Glutamatergic neuron (in vitro differentiated cells): ENCODE data around the gene SKIC2. TPM values are rescaled to one million over a fixed set of nuclear protein-coding genes. Genes with fewer than 3 reads are reported as not detected.
"Not testable (repeated sequence)": the region's sequence is repeated elsewhere in the genome, so short reads cannot be mapped to it uniquely, and the experiment has no call there.

Experiments
- DNase-seq: peaks from one replicate; pipeline ENCODE4 v3.0.0; 2022
- H3K27ac Mint-ChIP-seq: one replicate; pipeline ENCODE4 v1.8.0; 2020; ENCODE audit warnings: mild to moderate bottlenecking, mixed read lengths, inconsistent platforms; ENCODE audit not compliant: unreplicated experiment
- H3K27me3 Mint-ChIP-seq: one replicate; pipeline ENCODE4 v1.8.0; 2020; ENCODE audit warnings: mild to moderate bottlenecking, moderate library complexity, mixed read lengths, inconsistent platforms; ENCODE audit not compliant: unreplicated experiment
- H3K36me3 Mint-ChIP-seq: one replicate; pipeline ENCODE4 v1.8.0; 2020; ENCODE audit warnings: mild to moderate bottlenecking, mixed read lengths, inconsistent platforms; ENCODE audit not compliant: unreplicated experiment
- H3K4me1 Mint-ChIP-seq: one replicate; pipeline ENCODE4 v1.8.0; 2020; ENCODE audit warnings: mild to moderate bottlenecking, low read depth, mixed read lengths, inconsistent platforms; ENCODE audit not compliant: unreplicated experiment
- H3K4me3 Mint-ChIP-seq: one replicate; pipeline ENCODE4 v1.8.0; 2020; ENCODE audit warnings: mild to moderate bottlenecking, mixed read lengths, inconsistent platforms; ENCODE audit not compliant: unreplicated experiment
- H3K9me3 Mint-ChIP-seq: one replicate; pipeline ENCODE4 v1.8.0; 2020; ENCODE audit warnings: mild to moderate bottlenecking, moderate library complexity, mixed read lengths, inconsistent platforms; ENCODE audit not compliant: unreplicated experiment
- CTCF ChIP-seq: fragments of 200-600 bp; sonication (generic); IDR thresholded peaks from one replicate; pipeline ENCODE4 v1.5.0; 2021; ENCODE audit not compliant: partially characterized antibody, unreplicated experiment
- total RNA-seq: library from RNA; stranded (reverse); fragmentation: NEBNext Ultra II Directional; extraction: Animal tissue kit (Norgen Biotek cat#: 25700); gene quantifications from one replicate; pipeline ENCODE4 v1.2.1, GENCODE V29; 2021; ENCODE audit not compliant: unreplicated experiment

SKIC2 gene
- total RNA-seq, 1 donor from 2014 or later, result 109 TPM

DNA sequence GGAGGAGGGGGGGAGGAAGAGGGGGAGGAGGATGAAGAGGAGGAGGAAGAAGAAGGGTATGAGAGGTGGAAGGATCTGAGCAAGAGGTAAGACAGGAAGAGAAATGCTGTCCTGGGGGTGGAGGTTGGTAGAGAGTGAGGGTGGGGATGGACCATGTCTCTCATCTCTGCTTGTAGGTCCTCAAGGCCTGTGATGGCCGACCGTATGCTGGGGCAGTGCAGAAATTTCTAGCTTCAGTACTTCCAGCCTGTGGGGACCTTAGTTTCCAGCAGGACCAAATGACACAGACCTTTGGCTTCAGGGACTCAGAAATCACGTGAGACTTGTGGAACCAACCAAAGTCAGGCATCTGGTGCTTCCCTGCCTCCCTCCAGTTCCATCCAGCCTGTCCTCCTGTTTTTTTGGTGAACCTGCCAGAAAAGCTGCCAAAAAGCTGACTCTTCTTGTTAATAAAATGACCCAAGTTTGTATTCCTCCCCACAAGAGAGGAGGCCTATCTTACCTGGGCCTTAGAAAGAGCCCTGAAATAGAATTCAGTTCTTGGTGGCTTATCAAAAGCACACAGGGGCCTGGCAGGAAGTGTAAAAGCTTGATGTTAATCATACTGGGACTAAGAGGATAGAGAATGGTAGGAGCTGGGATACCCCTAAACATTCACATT lies 20.4 kb downstream of the SKIC2 start:
- no peaks in the 10 kb centered on the region for H3K27me3 Mint-ChIP-seq
- H3K9me3 Mint-ChIP-seq, result peaks cover 3% of the 10 kb centered on the region
- no peak for DNase-seq
- no peak overlapping the region for H3K4me3 Mint-ChIP-seq
- no peak for TF ChIP-seq CTCF
- H3K4me1 Mint-ChIP-seq, result no peaks in the 10 kb centered on the region
- H3K36me3 Mint-ChIP-seq, result no peaks in the 10 kb centered on the region
- no peak overlapping the region for H3K27ac Mint-ChIP-seq

DNA sequence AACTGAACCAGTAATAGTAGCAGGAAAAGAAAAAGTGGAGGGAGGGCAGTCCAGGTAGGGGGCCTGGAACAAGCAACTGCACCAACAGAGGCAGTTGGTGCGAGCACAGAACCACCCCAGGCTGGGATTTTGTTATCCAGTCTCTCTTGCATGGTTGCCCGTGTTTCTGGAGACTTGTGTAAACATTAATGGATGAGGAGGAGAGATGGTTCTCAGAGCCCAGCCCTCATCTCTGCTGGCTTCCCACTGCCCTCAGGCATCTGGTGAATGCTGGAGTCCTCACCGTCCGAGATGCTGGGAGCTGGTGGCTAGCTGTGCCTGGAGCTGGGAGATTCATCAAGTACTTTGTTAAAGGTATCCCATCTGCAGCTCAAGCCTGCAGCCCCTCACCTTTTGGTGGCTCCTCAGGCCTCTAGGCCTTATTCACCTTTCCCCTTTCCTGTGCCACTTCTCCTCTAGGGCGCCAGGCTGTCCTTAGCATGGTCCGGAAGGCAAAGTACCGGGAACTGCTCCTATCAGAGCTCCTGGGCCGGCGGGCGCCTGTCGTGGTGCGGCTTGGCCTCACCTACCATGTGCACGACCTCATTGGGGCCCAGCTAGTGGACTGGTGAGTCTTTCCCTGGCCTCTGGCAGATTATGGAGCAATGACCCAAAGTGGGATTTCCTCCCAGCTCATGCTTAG lies 21.4 kb downstream of the SKIC2 start:
- H3K36me3 Mint-ChIP-seq, DNase-seq, H3K4me1 Mint-ChIP-seq, H3K27ac Mint-ChIP-seq, H3K9me3 Mint-ChIP-seq, H3K27me3 Mint-ChIP-seq, H3K4me3 Mint-ChIP-seq: not testable (repeated sequence)

DNA sequence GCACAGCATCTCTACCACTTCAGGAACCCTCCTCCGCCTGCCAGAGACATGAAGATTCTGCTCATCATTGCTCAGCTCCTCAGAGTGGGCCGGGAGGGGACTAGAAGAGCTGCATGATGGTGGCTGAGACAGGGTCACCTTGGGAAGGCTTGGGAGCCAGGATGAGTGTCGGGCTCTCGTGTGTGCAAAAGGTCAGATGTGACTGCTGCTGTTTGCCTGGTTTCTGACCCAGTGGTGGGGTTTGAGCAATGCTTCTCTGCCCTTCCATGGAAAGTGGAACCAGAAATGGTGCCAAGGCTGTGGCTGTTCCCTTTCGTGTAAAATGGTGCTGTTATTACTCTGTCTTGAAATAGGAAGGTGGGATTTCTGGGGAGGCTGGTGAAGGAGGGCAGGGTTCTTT lies 22.0 kb downstream of the SKIC2 start:
- H3K9me3 Mint-ChIP-seq, H3K36me3 Mint-ChIP-seq, H3K27ac Mint-ChIP-seq: not testable (repeated sequence)

GRCh38 chr6:31981744-31982143 lies 22.8 kb downstream of the SKIC2 start, which contains the start of gene C4A:
Gene C4A (plus strand): TSS chr6:31982057. CDS start chr6:31982108, 51 bp downstream.
- not testable (repeated sequence) for H3K36me3 Mint-ChIP-seq, H3K27me3 Mint-ChIP-seq, H3K4me3 Mint-ChIP-seq, DNase-seq, H3K9me3 Mint-ChIP-seq, H3K4me1 Mint-ChIP-seq, H3K27ac Mint-ChIP-seq

More for the DNA sequence above, 22.0 kb downstream of the SKIC2 start:
- DNase-seq, H3K4me3 Mint-ChIP-seq, H3K27me3 Mint-ChIP-seq, H3K4me1 Mint-ChIP-seq: not testable (repeated sequence)

GRCh38 chr6:31989363-31989762 lies 30.4 kb downstream of the SKIC2 start:
- not testable (repeated sequence) for H3K9me3 Mint-ChIP-seq, H3K4me1 Mint-ChIP-seq, DNase-seq, H3K4me3 Mint-ChIP-seq, H3K27me3 Mint-ChIP-seq, H3K27ac Mint-ChIP-seq, H3K36me3 Mint-ChIP-seq

GRCh38 chr6:31994421-31994820 lies 35.4 kb downstream of the SKIC2 start:
- not testable (repeated sequence) for H3K27me3 Mint-ChIP-seq, H3K36me3 Mint-ChIP-seq, H3K27ac Mint-ChIP-seq, H3K9me3 Mint-ChIP-seq, H3K4me1 Mint-ChIP-seq, H3K4me3 Mint-ChIP-seq, DNase-seq

DNA sequence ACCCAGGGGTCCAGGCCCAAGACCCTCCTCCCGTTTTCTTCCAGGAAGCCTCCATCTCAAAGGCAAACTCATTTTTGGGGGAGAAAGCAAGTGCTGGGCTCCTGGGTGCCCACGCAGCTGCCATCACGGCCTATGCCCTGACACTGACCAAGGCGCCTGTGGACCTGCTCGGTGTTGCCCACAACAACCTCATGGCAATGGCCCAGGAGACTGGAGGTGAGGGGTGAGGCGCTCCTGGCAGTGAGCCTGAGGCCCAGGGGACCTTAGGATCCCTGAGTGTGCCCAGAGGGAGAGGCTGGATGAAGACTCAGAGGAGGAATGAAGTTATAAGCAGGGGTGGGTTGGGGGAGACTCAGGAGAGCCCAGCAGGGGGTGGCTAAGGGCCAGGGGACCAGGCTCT lies 37.4 kb downstream of the SKIC2 start:
- H3K4me1 Mint-ChIP-seq, H3K27ac Mint-ChIP-seq, H3K36me3 Mint-ChIP-seq, DNase-seq, H3K9me3 Mint-ChIP-seq, H3K4me3 Mint-ChIP-seq, H3K27me3 Mint-ChIP-seq: not testable (repeated sequence)

- not testable (repeated sequence) for H3K27me3 Mint-ChIP-seq, H3K36me3 Mint-ChIP-seq, DNase-seq, H3K4me3 Mint-ChIP-seq, H3K4me1 Mint-ChIP-seq, H3K27ac Mint-ChIP-seq, H3K9me3 Mint-ChIP-seq
Observed at GRCh38 chr6:32002546-32003268, 43.7 kb downstream of the SKIC2 start.

DNA sequence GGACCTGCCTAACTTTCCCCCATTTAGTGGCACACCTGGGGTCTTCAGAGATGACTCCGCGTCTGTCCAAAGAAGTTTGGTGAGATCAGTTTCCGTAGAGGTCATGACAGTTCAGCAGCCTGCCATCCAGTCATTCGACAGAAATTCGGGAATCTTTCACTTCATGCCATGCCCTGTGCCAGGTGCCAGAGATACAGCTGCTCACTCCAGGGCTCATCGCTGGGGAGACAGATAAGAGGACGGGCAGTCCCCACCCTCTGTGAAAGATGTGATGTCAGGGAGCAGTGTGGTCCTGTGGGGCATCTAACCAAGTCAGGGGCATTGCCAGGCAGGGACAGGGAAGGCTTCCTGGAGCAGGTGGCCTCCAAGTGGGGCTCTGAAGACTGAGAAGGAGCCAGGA lies 44.3 kb downstream of the SKIC2 start:
- not testable (repeated sequence) for H3K36me3 Mint-ChIP-seq, H3K27me3 Mint-ChIP-seq, H3K4me3 Mint-ChIP-seq, H3K4me1 Mint-ChIP-seq, DNase-seq, H3K27ac Mint-ChIP-seq, H3K9me3 Mint-ChIP-seq

DNA sequence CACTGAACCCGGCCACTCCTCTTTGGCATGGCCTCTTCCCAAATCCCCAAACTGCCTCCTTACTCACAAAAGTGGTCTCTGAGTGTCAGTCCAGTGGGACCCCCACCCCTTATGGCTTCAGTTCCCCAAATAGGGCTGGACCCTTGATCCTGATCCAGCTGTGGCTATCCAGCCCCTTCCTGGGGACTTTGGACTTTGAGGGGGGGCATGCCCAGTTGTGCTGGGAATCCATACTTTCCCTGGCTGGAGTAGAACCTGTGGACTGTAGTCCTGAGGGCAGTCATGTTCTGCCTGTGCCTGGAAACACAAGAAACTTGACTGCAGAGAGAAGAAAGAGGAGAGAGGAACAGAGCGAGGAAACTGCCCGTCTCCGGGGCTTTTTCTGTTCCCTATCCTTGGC lies 45.4 kb downstream of the SKIC2 start:
- not testable (repeated sequence) for H3K27me3 Mint-ChIP-seq, H3K36me3 Mint-ChIP-seq, H3K9me3 Mint-ChIP-seq, H3K27ac Mint-ChIP-seq, H3K4me1 Mint-ChIP-seq, DNase-seq, H3K4me3 Mint-ChIP-seq

DNA sequence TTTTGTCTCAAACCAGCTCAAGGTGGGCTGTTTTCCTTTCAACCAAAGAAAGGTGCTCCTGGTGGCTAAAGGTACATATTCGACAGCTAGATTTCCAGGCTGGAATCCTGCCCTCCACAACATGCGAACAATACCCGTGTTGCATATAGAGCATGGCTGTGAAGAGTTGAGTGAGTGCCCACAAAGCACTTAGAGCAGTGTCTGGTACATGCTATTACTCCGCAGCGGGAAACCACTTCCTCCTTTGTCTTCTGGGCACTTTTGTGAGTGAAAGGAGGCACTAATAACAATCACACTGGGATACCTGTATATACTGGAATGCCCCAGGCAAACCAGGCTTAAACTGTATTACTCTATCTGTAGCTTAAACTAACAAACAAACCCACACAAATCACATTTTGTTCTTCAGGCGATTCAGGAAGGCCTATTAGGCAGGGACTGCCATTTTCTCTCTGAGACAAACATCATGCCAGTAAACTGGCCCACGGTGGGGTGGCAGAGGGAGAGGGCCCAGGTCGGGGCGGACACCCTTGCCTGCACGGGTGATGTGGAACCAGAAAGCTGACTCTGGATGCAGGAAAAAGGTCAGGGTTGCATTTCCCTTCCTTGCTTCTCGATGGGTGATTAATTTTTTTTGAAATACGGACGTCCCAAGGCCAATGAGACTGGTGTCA lies 46.0 kb downstream of the SKIC2 start:
- not testable (repeated sequence) for H3K36me3 Mint-ChIP-seq, DNase-seq, H3K27me3 Mint-ChIP-seq, H3K9me3 Mint-ChIP-seq, H3K27ac Mint-ChIP-seq, H3K4me1 Mint-ChIP-seq, H3K4me3 Mint-ChIP-seq
